Left kidney (tissue), 2 donors: ENCODE measurements around the gene TRIM59. TPM values are rescaled to one million over a fixed set of nuclear protein-coding genes. Genes with fewer than 3 reads are reported as not detected.
"Not testable (repeated sequence)": the region's sequence is repeated elsewhere in the genome, so short reads cannot be mapped to it uniquely, and the experiment has no call there.

ENCODE experiments used
- DNase-seq: peaks from one replicate; pipeline ENCODE4 v3.0.0-alpha.2; 2013
- polyA plus RNA-seq: library from polyadenylated mRNA; unstranded; fragments of 120-200 nt; gene quantifications from one replicate; pipeline ENCODE4 v1.2.1, GENCODE V29; 2013; ENCODE audit not compliant: insufficient read length

The TRIM59 gene
- polyA plus RNA-seq, 1 donor = 25.9 TPM

GRCh38 chr3:160458151-160458550 is 8.6 kb upstream of the TRIM59 start:
- no peak for DNase-seq

GRCh38 chr3:160455846-160456245 is 6.3 kb upstream of the TRIM59 start:
- DNase-seq = no peak

- no peak for DNase-seq
Observed at GRCh38 chr3:160454995-160455394, 5.4 kb upstream of the TRIM59 start.

DNA sequence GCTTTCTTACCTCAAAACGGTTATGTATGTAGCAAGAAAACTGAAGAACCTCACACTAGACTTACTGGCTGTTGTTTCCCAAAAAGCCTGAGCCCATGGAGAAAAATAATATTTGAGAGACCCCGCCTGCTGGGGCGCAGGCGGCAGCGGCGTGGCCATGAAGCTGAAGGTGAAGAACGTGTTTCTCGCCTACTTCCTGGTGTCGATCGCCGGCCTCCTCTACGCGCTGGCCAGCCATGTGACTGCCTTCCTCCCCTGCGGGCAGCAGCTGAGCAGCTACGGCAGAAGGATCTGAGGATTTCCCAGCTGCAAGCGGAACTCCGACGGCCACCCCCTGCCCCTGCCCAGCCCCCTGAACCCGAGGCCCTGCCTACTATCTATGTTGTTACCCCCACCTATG is 2.7 kb upstream of the TRIM59 start:
- DNase-seq = not testable (repeated sequence)

DNA sequence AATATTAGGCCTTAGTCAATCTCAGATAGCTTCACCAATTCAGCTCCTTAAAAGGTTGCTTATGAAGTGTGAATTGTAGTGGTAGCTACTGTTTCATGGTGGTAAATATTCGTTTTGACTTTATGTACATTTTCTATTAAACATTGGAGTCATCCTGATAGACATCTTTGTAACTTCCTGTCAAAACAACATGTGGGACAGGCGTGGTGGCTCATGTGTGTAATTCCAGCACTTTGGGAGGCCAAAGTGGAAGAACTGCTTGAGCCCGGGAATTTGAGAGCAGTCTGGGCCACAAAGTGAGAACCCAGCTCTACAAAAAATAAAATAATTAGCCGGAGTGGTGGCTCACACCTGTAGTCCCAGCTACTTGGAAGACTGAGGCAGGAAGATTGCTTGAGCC is 2.0 kb upstream of the TRIM59 start:
- DNase-seq = no peak

DNA sequence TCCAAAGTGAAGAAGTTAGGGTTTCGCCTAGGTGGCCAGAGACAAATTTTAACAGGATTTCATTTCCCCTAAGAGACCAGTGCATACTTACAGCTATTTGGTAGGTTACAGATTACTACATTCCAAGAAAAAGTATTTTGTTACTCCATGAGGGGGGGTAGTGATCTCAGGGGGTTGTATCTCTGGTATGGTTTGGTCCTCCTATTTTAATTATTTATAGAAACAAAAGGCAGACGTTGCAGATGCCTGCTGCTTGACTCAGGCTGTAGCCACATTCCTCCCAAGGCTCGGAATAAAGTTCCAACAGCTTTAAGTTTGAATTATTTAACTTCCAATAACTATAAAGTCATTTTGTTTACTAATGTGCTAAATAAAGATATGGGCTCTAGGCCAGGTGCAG is 1.3 kb upstream of the TRIM59 start:
- DNase-seq = peak; percentile 6

DNA sequence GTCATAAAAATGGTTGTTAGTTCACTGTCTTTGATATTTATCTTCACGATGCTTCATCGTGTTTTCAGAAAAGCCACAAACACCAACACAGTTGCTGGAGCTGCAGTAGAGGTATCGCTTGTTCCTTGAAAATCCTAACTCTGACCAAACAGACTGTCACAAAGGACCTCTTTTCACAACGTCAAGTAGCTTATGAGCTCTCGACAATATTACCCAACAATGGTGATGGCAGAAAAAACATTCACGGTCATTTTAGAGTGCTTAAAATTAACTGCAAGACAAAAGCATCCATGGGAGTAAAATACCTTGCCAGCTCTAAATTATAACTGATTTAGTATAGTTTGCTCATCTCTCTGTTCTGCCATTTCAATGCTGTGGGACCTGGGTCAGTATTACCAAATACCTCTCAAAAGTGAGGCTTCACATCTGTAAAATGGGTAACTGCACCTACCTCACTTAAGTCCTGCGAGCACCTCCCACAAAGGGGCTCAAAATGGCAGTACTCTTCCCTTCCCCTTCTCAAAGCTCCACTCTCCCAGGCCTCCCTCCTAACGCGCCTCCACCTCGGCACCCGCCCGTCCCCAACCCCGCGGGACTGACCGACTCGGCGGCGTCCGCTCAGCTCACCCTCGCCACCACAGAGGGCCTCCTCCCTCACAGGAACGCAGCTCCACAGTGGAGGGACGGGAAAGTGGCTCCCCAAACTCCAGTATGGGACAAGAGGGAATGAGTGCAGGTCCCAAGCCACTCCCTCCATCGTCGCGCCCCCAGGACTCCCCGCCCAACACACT is 546 bp downstream of the TRIM59 start:
- peak; percentile 66 for DNase-seq

DNA sequence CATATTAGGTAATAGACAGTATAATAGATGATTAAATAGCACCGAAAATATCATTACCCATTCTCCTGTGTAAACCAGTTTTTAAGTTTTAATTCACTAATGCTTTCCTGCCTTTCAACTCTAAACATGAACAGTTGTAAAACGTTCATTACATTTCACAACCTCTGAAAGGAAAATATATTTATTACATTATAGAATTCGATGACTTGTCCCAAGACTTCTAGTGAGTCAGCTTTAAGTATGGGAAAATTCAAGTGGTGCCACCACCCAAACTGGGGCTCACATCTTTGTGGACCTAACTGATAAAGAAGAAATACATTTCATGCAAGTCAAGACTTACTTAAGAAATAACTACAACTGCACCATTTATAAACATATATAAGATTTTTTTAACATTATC is 2.0 kb downstream of the TRIM59 start:
- DNase-seq = peak; percentile 13

GRCh38 chr3:160446522-160447056 is 3.0 kb downstream of the TRIM59 start:
- no peak for DNase-seq

DNA sequence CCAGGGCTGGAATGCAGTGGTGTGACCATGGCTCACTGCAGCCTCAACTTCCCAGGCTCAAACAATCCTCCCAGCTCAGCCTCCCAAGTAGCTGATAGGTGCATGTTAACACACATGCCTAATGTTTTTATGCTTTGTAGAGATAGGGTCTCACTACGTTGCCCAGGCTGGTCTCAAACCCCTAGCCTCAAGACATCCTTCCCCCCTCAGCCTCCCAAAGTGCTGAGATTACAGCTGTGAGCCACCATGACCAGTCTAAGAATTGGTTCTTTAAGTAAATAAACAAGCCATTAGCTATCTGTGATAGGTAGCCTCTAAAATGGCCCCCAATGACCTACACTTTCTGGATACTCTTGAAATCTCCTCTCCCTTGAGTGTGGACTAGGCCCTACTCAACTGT is 3.7 kb downstream of the TRIM59 start:
- no peak for DNase-seq

- DNase-seq = no peak
Observed at GRCh38 chr3:160444411-160444810, 5.2 kb downstream of the TRIM59 start.

DNA sequence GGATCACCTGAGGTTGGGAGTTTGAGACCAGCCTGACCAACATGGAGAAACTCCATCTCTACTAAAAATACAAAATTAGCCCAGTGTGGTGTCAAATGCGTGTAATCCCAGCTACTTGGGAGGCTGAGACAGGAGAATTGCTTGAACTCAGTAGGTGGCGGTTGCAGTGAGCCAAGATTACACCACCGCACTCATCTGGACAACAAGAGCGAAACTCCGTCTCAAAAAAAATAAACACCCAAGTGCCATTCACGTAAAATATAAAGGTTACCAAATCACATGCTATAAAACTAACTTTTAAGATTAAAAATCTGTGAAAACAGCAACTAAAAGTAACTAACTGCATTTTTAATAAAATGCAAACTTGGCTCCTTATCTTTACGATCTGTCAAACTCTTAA is 8.9 kb downstream of the TRIM59 start:
- no peak for DNase-seq

DNA sequence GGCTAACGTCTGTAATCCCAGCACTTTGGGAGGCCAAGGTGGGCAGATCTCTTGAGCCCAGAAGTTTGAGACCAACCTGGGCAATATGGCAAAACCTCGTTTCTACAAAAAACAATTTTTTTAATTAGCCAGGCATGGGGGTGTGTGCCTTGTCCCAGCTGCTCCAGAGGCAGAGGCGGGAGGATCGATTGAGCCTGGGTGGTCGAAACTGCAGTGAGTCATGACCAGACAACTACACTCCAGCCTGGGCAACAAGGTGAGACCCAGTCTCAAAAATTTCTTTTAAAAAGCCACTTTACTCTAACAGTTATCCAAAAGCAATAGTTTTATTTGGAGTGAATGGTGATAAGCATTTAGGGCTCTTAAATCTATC is 12.5 kb downstream of the TRIM59 start:
- DNase-seq = no peak

DNA sequence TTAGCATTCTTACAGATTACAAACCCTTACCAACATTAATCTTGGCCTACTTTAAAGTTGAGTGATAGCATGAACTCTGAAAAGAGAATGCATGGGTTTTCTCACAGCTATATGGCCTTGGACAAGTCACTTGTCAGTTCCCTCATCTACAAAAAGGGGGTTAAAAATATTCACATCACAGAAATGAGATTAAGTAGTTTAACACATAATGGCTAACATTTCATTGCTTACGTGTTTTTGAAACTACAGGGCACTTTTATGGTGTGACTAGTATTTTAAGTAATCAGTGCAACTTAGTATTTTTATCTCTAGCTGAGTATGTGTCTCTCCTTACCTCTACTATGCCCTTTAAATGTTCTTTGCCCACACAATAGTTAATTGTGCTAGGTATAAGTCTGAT is 13.8 kb downstream of the TRIM59 start:
- no peak for DNase-seq

DNA sequence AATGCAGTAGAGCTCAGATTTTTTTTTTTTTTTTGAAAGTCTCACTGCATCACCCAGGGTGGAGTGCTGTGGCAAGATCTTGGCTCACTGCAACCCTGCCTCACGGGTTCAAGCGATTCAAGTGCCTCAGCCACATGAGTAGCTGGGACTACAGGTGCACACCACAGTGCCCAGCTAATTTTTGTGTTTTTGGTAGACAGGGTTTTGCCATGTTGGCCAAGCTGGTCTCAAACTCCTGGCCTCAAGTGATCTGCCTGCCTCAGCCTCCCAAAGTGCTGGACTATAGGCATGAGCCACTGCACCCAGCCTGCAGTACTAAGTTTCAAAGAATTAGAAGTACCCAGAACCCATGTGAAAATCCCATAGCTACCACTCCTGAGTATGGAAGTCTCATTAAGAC is 14.5 kb downstream of the TRIM59 start:
- DNase-seq = no peak

DNA sequence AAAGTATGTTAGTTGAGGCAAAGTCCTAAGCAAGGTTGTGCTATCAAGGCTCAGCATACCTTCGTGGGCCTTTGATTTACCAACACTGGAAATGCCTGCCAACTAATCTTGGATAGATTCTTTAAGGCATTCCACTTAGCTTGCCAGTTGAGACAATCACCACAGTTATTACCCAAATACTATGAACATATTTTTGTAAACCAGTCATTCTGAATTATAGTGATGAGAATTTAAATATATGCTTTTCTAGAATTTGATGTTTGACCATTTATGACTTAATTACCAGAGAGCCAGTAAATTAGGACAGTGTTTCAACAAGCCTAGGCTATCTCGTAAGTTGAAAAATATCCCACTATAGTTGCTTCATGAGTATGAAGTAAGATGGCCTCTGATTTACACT is 15.5 kb downstream of the TRIM59 start:
- no peak for DNase-seq

DNA sequence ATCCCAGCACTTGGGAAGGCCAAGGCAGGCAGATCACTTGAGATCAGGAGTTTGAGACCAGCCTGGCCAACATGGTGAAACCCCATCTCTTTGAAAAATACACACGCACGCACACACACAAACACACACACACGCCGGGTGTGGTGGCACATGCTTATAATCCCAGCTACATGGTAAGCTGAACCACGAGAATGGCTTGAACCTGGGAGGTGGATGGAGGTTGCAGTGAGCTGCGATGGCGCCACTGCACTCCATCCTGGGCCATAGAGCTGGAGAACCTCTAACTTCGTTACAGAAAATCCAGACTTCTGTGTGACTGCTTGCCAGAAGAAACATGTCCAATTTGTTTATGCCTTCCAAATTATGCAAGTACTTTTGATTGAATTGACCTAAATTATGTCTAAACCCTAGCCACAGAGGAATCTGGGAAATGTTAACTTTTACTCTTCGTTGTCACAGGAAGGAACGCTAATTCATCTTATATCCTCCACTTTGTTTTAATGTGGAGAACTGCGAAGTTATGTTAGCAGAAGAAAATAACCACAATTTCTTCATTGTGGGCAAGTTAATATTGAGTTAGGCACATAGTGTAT is 21.7 kb downstream of the TRIM59 start:
- no peak for DNase-seq

DNA sequence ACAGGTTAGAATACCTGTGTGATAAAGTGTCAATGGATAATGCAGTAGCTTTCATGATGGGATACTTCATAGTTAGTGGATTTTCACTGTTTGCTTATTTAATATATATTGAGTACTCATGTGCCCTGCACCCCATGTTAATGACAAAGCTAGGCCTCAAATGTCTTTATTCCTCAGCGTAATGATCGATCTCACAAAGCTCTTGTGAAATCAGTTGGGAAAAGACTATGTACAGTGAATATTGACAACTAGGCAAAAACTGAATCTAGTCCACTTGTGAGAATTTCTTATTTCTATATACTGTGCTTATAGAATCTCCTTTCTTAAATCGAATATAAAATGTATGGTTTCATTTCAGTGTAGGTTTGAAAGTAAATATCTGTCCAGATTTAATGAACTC is 32.3 kb downstream of the TRIM59 start:
- no peak for DNase-seq

GRCh38 chr3:160413613-160414248 is 35.9 kb downstream of the TRIM59 start:
- DNase-seq = peak; percentile 68

DNA sequence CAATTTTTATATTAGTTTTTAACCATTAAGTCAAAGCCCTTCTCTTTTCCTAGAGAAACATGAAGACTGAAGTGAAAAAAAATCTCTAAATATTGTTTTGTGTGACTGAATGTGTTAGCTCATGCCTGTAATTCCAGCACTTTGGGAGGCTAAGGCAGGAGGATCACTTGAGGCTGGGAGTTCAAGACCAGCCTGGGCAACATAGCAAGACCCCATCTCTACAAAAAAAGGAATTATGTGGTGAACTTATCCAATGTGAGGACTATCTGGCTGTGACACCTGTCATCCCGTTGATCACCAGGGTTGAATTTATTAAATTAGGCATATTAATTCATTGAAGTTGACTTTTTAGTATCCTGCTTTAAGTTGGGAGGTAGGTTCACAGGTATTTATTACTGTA is 37.1 kb downstream of the TRIM59 start:
- no peak for DNase-seq

- DNase-seq = no peak
Observed at GRCh38 chr3:160409812-160410610, 39.6 kb downstream of the TRIM59 start.

DNA sequence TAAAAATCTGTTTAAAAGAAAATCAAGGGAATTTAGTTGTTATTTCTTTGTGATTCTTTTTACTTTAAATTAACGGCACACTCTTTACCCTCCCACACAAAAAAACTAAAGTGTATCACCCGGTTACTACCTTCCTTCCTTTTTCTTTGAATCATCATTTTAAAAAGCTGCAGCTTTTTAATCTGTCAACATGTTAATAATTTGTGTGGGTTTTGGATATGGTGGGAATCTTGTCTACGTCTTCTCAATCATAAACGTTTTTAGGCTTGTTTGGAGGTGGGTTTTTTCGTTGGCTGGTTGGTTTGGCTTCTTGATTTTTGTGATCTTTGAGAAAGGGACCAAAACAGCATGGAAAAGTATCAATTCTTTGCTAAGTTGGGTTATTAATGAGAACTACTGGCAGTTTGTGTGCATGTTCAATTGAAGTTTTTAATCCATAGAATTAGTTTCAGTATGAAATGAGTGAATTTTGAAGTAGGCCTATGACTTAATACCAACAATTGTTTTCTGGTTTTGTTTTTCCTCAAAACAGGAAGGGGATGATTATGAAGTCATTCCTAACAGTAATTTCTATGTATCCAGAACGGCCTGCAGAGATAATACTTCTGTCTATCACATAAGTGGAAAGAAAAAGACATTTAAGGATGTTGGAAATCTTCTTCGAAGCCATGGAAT is 45.7 kb downstream of the TRIM59 start:
- DNase-seq = no peak
